OCI-LY1 (cell line): ENCODE data around the gene IL5.

Experiments
- H2AFZ ChIP-seq: fragments of 200-600 bp; sonication (generic), shearing (Covaris generic); 2 replicates; pipeline ENCODE4 v1.6.0; 2014; ENCODE audit warnings: antibody characterized with exemption, mild to moderate bottlenecking, low read length
- H3F3A ChIP-seq: fragments of 200-600 bp; sonication (generic), shearing (Covaris generic); 2 replicates; pipeline ENCODE4 v1.6.0; 2014; ENCODE audit warnings: mild to moderate bottlenecking, antibody characterized with exemption, low read length, moderate library complexity; ENCODE audit not compliant: insufficient read depth
- H3K27ac ChIP-seq: fragments of 200-600 bp; sonication (generic); 2 replicates; pipeline ENCODE4 v1.5.1; 2014; ENCODE audit warnings: low read length, mixed run types, mild to moderate bottlenecking, low read depth; ENCODE audit not compliant: poor library complexity, severe bottlenecking
- H3K27me3 ChIP-seq: fragments of 200-600 bp; sonication (generic); 2 replicates; pipeline ENCODE4 v1.6.0; 2014; ENCODE audit warnings: antibody characterized with exemption, mild to moderate bottlenecking, low read length, moderate library complexity; ENCODE audit not compliant: insufficient read depth
- H3K36me3 ChIP-seq: fragments of 200-600 bp; sonication (generic); 2 replicates; pipeline ENCODE4 v1.6.1; 2014; ENCODE audit warnings: mild to moderate bottlenecking, antibody characterized with exemption, low read length, moderate library complexity, mixed read lengths; ENCODE audit not compliant: insufficient read depth
- H3K4me1 ChIP-seq: fragments of 200-600 bp; sonication (generic); 2 replicates; pipeline ENCODE4 v1.5.1; 2014; ENCODE audit warnings: mild to moderate bottlenecking, low read length, moderate library complexity; ENCODE audit not compliant: insufficient read depth, severe bottlenecking
- H3K4me2 ChIP-seq: fragments of 200-600 bp; sonication (generic), shearing (Covaris generic); 2 replicates; pipeline ENCODE4 v1.6.1; 2014; ENCODE audit warnings: low read length
- H3K4me3 ChIP-seq: fragments of 200-600 bp; sonication (generic); 2 replicates; pipeline ENCODE4 v1.5.1; 2014; ENCODE audit warnings: low read length, low read depth, mild to moderate bottlenecking, mixed read lengths; ENCODE audit not compliant: poor library complexity, severe bottlenecking
- H3K79me2 ChIP-seq: fragments of 200-600 bp; shearing (Covaris generic); 2 replicates; pipeline ENCODE4 v1.6.1; 2016; ENCODE audit warnings: mixed run types, low read length, mixed read lengths; ENCODE audit not compliant: insufficient read depth
- H3K9ac ChIP-seq: fragments of 200-600 bp; sonication (generic), shearing (Covaris generic); 2 replicates; pipeline ENCODE4 v1.6.1; 2014; ENCODE audit warnings: mild to moderate bottlenecking, low read length, mixed read lengths
- H3K9me2 ChIP-seq: fragments of 200-600 bp; sonication (generic), shearing (Covaris generic); 2 replicates; pipeline ENCODE4 v1.6.1; 2014; ENCODE audit warnings: low read depth, mild to moderate bottlenecking, low read length, mixed read lengths
- H3K9me3 ChIP-seq: fragments of 200-600 bp; shearing (Covaris generic); 2 replicates; pipeline ENCODE4 v1.6.1; 2014; ENCODE audit warnings: low read length, mixed read lengths
- H4K20me1 ChIP-seq: fragments of 200-600 bp; sonication (generic), shearing (Covaris generic); 2 replicates; pipeline ENCODE4 v1.6.0; 2016; ENCODE audit warnings: mild to moderate bottlenecking, low read length; ENCODE audit not compliant: insufficient read depth
- EZH2 ChIP-seq: fragments of 200-600 bp; sonication (generic), shearing (Covaris generic); IDR thresholded peaks from 2 replicates; pipeline ENCODE4 v1.8.0; 2017; ENCODE audit warnings: borderline replicate concordance, mixed run types, mild to moderate bottlenecking, antibody characterized with exemption, low read length, moderate library complexity, mixed read lengths
- TF ChIP-seq, protein P1 (sequence below): fragments of 200-600 bp; sonication (generic), shearing (Covaris generic); IDR thresholded peaks from 2 replicates; pipeline ENCODE4 v1.5.1; 2017; ENCODE audit warnings: mild to moderate bottlenecking, antibody characterized with exemption, low read length, moderate library complexity, mixed read lengths

The IL5 gene

DNA sequence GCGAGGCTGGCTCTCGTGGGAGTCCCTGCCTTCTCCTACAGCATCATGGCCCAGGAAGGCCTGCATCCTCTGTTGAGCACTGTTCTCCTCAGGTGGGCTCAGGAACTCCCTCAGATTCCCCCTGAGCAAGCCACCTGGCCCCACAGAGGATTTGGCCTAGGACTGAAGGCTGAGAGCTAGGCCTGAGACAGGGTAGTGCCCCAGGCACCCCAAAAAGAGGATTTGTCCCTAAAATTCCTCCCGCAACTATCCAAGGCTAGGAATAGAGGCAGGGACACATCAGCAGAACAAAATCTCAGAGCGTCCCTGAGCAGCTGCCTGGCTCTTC lies 41.7 kb downstream of the IL5 start:
- H3K27me3 ChIP-seq = no peaks in the 10 kb centered on the region
- H3K27ac ChIP-seq = no peak overlapping the region
- no peak overlapping the region for H3K4me2 ChIP-seq
- H3K79me2 ChIP-seq = no peaks in the 10 kb centered on the region
- peaks cover 6% of the 10 kb centered on the region; the same call in 1 of the 2 replicates for H3F3A ChIP-seq
- H4K20me1 ChIP-seq = no peaks in the 10 kb centered on the region
- TF ChIP-seq, protein P1, sequence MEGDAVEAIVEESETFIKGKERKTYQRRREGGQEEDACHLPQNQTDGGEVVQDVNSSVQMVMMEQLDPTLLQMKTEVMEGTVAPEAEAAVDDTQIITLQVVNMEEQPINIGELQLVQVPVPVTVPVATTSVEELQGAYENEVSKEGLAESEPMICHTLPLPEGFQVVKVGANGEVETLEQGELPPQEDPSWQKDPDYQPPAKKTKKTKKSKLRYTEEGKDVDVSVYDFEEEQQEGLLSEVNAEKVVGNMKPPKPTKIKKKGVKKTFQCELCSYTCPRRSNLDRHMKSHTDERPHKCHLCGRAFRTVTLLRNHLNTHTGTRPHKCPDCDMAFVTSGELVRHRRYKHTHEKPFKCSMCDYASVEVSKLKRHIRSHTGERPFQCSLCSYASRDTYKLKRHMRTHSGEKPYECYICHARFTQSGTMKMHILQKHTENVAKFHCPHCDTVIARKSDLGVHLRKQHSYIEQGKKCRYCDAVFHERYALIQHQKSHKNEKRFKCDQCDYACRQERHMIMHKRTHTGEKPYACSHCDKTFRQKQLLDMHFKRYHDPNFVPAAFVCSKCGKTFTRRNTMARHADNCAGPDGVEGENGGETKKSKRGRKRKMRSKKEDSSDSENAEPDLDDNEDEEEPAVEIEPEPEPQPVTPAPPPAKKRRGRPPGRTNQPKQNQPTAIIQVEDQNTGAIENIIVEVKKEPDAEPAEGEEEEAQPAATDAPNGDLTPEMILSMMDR = no peak
- TF ChIP-seq EZH2 = no peak
- H3K36me3 ChIP-seq = no peaks in the 10 kb centered on the region
- no peaks in the 10 kb centered on the region for H3K9me3 ChIP-seq
- H3K9me2 ChIP-seq = no peaks in the 10 kb centered on the region
- H3K4me3 ChIP-seq = no peak overlapping the region
- H2AFZ ChIP-seq = 0 out of 2 replicates have a peak overlapping the region, but pooled peaks have one; percentile 22
- no peak overlapping the region for H3K9ac ChIP-seq
- H3K4me1 ChIP-seq = peaks cover 6% of the 10 kb centered on the region

DNA sequence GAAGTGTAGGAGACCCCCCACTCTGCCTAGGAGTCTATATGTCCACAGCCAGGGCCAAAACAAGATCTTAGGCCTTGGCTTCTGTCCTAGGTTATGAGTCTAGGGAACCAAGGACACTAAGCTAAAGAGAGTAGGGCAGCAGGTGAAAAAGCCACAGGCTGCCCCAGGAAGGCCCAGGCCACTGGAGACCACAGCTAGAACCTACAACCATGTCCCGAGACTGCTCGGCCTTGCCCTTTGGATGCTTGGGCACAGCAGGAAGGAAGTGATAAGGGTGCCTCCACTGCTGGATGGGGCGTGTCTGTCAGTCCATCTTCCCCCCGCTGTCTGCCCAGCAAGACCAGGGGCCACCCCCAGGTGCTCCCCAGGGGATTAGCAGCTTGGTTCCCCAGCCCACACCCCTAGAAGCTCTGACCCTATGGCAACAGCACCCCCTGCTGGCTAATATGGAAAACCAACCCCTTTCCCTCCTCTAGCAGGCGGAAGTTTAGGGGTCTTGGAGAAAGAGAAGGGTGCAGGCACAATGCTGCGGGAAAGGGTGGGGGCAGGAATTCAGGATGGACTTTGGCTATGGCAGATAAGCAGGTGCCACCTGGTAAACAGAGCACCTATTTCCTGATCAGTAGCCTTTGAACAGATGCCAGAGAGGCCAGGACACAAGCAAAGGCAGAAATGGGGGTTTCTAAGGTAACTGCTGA lies 42.2 kb downstream of the IL5 start:
- Histone ChIP-seq H3F3A (peaks cover 6% of the 10 kb centered on the region; the same call in 1 of the 2 replicates), H2AFZ (0 out of 2 replicates have a peak overlapping the region, but pooled peaks have one; percentile 22), H3K4me1 (peaks cover 8% of the 10 kb centered on the region), H3K9ac (no peak overlapping the region), H3K4me3 (no peak overlapping the region), H3K36me3 (no peaks in the 10 kb centered on the region), H3K9me2 (no peaks in the 10 kb centered on the region), H3K9me3 (no peaks in the 10 kb centered on the region), H4K20me1 (no peaks in the 10 kb centered on the region), H3K79me2 (no peaks in the 10 kb centered on the region), H3K27ac (no peak overlapping the region), H3K4me2 (peak overlapping the region; percentile 3; the same call in 1 of the 2 replicates), H3K27me3 (no peaks in the 10 kb centered on the region)
- TF ChIP-seq EZH2 = no peak
- TF ChIP-seq, protein P1 = peak; percentile 94

DNA sequence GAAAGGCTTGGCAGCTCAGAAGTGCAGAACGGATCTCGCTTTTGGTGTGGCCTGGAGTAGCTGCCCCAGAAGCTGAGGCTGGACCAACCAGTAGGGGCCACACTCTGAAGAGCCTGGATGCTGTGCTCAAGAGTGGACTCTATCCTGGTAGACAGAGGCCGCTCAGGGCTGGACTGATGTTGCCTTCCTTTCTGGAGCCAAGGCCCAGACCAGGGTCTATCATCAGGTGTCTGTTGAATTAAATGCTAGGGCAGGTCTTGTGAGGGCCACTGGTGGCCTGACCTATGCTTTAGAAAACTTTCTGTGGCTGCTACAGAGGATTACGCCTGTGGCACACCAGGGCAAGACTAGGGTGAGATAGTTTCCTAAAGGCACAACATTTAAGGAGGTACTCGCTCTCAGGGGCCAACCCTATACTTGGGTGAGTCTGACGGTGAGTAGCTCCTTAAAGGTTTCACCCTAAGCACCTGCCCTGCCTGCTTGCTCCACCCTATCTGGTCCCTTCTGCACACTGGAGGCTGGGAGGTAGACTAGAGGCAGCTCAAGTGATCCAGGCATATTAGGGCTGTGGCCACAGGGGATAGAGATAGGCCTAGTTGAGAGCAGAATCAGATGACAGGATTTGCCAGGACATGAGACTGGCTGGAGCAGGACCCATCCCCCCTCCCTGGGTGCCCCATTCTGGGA lies 42.9 kb downstream of the IL5 start:
- Histone ChIP-seq H3K27ac (no peak overlapping the region), H3K36me3 (no peaks in the 10 kb centered on the region), H3K9ac (no peak overlapping the region), H3K9me3 (no peaks in the 10 kb centered on the region), H3K4me2 (no peak overlapping the region), H3F3A (peaks cover 6% of the 10 kb centered on the region; the same call in 1 of the 2 replicates), H4K20me1 (no peaks in the 10 kb centered on the region), H3K4me1 (peaks cover 13% of the 10 kb centered on the region), H2AFZ (no peak overlapping the region), H3K9me2 (no peaks in the 10 kb centered on the region), H3K79me2 (no peaks in the 10 kb centered on the region), H3K4me3 (no peak overlapping the region), H3K27me3 (no peaks in the 10 kb centered on the region)
- TF ChIP-seq, protein P1 = no peak
- TF ChIP-seq EZH2 = no peak
